ENCODE results near the gene EYA2. TPM values are rescaled to one million over a fixed set of nuclear protein-coding genes. Genes with fewer than 3 reads are reported as not detected.
"Not testable (repeated sequence)": the region's sequence is repeated elsewhere in the genome, so short reads cannot be mapped to it uniquely, and the experiment has no call there.

EYA2 gene
- total and polyA plus RNA-seq, 2 donors = 11.1 to 28.5 TPM

GRCh38 chr20:47165376-47165865, 270.8 kb downstream of the EYA2 start:
- no peaks in the 10 kb centered on the region for H3K27me3 ChIP-seq (ENCODE audit: control insufficient read depth in 2 of 2, insufficient read depth in 1 of 2, low read length in 1 of 2)
- no peaks in the 10 kb centered on the region for H3K9me3 ChIP-seq (ENCODE audit: control insufficient read depth in 2 of 2, insufficient read depth in 1 of 2, low read length in 1 of 2)
- WGBS = 92% methylated on average over 4 of the region's 4 CpGs

GRCh38 chr20:47167846-47168245, 273.2 kb downstream of the EYA2 start:
- H3K4me1 ChIP-seq (ENCODE audit: control insufficient read depth in 2 of 2, insufficient read depth in 2 of 2, low read length in 2 of 2) = no peaks in the 10 kb centered on the region
- 87% methylated on average over 9 of the region's 9 CpGs for WGBS
- DNase-seq (ENCODE audit: low read depth in 6 of 9, low spot score in 9 of 9) = no peak
- no peaks in the 10 kb centered on the region for H3K36me3 ChIP-seq (ENCODE audit: control insufficient read depth in 2 of 2, insufficient read depth in 2 of 2, low read length in 1 of 2)
- H3K27ac ChIP-seq (ENCODE audit: low read depth in 1 of 2, low read length in 1 of 2) = no peak overlapping the region
- H3K4me3 ChIP-seq (ENCODE audit: low read length in 2 of 2) = no peak overlapping the region
- H3K9me3 ChIP-seq (ENCODE audit: control insufficient read depth in 2 of 2, insufficient read depth in 1 of 2, low read length in 1 of 2) = no peaks in the 10 kb centered on the region
- no peaks in the 10 kb centered on the region for H3K27me3 ChIP-seq (ENCODE audit: control insufficient read depth in 2 of 2, insufficient read depth in 1 of 2, low read length in 1 of 2)

More at GRCh38 chr20:47165376-47165865, 270.8 kb downstream of the EYA2 start:
- no peaks in the 10 kb centered on the region for H3K4me1 ChIP-seq (ENCODE audit: control insufficient read depth in 2 of 2, insufficient read depth in 2 of 2, low read length in 2 of 2)
- DNase-seq (ENCODE audit: low read depth in 6 of 9, low spot score in 9 of 9) = no peak
- no peak overlapping the region for H3K27ac ChIP-seq (ENCODE audit: low read depth in 1 of 2, low read length in 1 of 2)
- no peak overlapping the region for H3K4me3 ChIP-seq (ENCODE audit: low read length in 2 of 2)
- no peaks in the 10 kb centered on the region for H3K36me3 ChIP-seq (ENCODE audit: control insufficient read depth in 2 of 2, insufficient read depth in 2 of 2, low read length in 1 of 2)

GRCh38 chr20:47172579-47172978, 277.9 kb downstream of the EYA2 start:
- H3K36me3 ChIP-seq (ENCODE audit: control insufficient read depth in 2 of 2, insufficient read depth in 2 of 2, low read length in 1 of 2) = no peaks in the 10 kb centered on the region
- 88% methylated on average over 16 of the region's 16 CpGs for WGBS

GRCh38 chr20:47173596-47174216, 279.1 kb downstream of the EYA2 start:
- Histone ChIP-seq H3K27ac (ENCODE audit: low read depth in 1 of 2, low read length in 1 of 2) (no peak overlapping the region), H3K36me3 (ENCODE audit: control insufficient read depth in 2 of 2, insufficient read depth in 2 of 2, low read length in 1 of 2) (no peaks in the 10 kb centered on the region), H3K27me3 (ENCODE audit: control insufficient read depth in 2 of 2, insufficient read depth in 1 of 2, low read length in 1 of 2) (no peaks in the 10 kb centered on the region), H3K4me3 (ENCODE audit: low read length in 2 of 2) (no peak overlapping the region), H3K4me1 (ENCODE audit: control insufficient read depth in 2 of 2, insufficient read depth in 2 of 2, low read length in 2 of 2) (no peaks in the 10 kb centered on the region), H3K9me3 (ENCODE audit: control insufficient read depth in 2 of 2, insufficient read depth in 1 of 2, low read length in 1 of 2) (no peaks in the 10 kb centered on the region)
- 92% methylated on average over 6 of the region's 6 CpGs for WGBS
- DNase-seq (ENCODE audit: low read depth in 6 of 9, low spot score in 9 of 9) = no peak

More at GRCh38 chr20:47172579-47172978, 277.9 kb downstream of the EYA2 start:
- Histone ChIP-seq H3K4me3 (ENCODE audit: low read length in 2 of 2) (no peak overlapping the region), H3K9me3 (ENCODE audit: control insufficient read depth in 2 of 2, insufficient read depth in 1 of 2, low read length in 1 of 2) (no peaks in the 10 kb centered on the region), H3K27me3 (ENCODE audit: control insufficient read depth in 2 of 2, insufficient read depth in 1 of 2, low read length in 1 of 2) (no peaks in the 10 kb centered on the region), H3K27ac (ENCODE audit: low read depth in 1 of 2, low read length in 1 of 2) (no peak overlapping the region), H3K4me1 (ENCODE audit: control insufficient read depth in 2 of 2, insufficient read depth in 2 of 2, low read length in 2 of 2) (no peaks in the 10 kb centered on the region)
- no peak for DNase-seq (ENCODE audit: low read depth in 6 of 9, low spot score in 9 of 9)

- DNase-seq (ENCODE audit: low read depth in 6 of 9, low spot score in 9 of 9) = no peak
- no peaks in the 10 kb centered on the region for H3K36me3 ChIP-seq (ENCODE audit: control insufficient read depth in 2 of 2, insufficient read depth in 2 of 2, low read length in 1 of 2)
- no peak overlapping the region for H3K4me3 ChIP-seq (ENCODE audit: low read length in 2 of 2)
- no peaks in the 10 kb centered on the region for H3K9me3 ChIP-seq (ENCODE audit: control insufficient read depth in 2 of 2, insufficient read depth in 1 of 2, low read length in 1 of 2)
- WGBS = 91% methylated on average over 21 of the region's 21 CpGs
- H3K4me1 ChIP-seq (ENCODE audit: control insufficient read depth in 2 of 2, insufficient read depth in 2 of 2, low read length in 2 of 2) = no peaks in the 10 kb centered on the region
- H3K27me3 ChIP-seq (ENCODE audit: control insufficient read depth in 2 of 2, insufficient read depth in 1 of 2, low read length in 1 of 2) = no peaks in the 10 kb centered on the region
- no peak overlapping the region for H3K27ac ChIP-seq (ENCODE audit: low read depth in 1 of 2, low read length in 1 of 2)
Observed at GRCh38 chr20:47174456-47175243, 280.0 kb downstream of the EYA2 start.

GRCh38 chr20:47175493-47175892, 280.9 kb downstream of the EYA2 start:
- DNase-seq (ENCODE audit: low read depth in 6 of 9, low spot score in 9 of 9) = no peak
- H3K27ac ChIP-seq (ENCODE audit: low read depth in 1 of 2, low read length in 1 of 2) = no peak overlapping the region
- H3K4me1 ChIP-seq (ENCODE audit: control insufficient read depth in 2 of 2, insufficient read depth in 2 of 2, low read length in 2 of 2) = no peaks in the 10 kb centered on the region
- no peak overlapping the region for H3K4me3 ChIP-seq (ENCODE audit: low read length in 2 of 2)
- no peaks in the 10 kb centered on the region for H3K36me3 ChIP-seq (ENCODE audit: control insufficient read depth in 2 of 2, insufficient read depth in 2 of 2, low read length in 1 of 2)
- no peaks in the 10 kb centered on the region for H3K27me3 ChIP-seq (ENCODE audit: control insufficient read depth in 2 of 2, insufficient read depth in 1 of 2, low read length in 1 of 2)
- 33% methylated on average over 6 of the region's 6 CpGs for WGBS
- H3K9me3 ChIP-seq (ENCODE audit: control insufficient read depth in 2 of 2, insufficient read depth in 1 of 2, low read length in 1 of 2) = no peaks in the 10 kb centered on the region

GRCh38 chr20:47176217-47176616, 281.6 kb downstream of the EYA2 start:
- H3K27me3 ChIP-seq (ENCODE audit: control insufficient read depth in 2 of 2, insufficient read depth in 1 of 2, low read length in 1 of 2); H3K4me3 ChIP-seq (ENCODE audit: low read length in 2 of 2); DNase-seq (ENCODE audit: low read depth in 6 of 9, low spot score in 9 of 9); H3K4me1 ChIP-seq (ENCODE audit: control insufficient read depth in 2 of 2, insufficient read depth in 2 of 2, low read length in 2 of 2); H3K9me3 ChIP-seq (ENCODE audit: control insufficient read depth in 2 of 2, insufficient read depth in 1 of 2, low read length in 1 of 2); H3K36me3 ChIP-seq (ENCODE audit: control insufficient read depth in 2 of 2, insufficient read depth in 2 of 2, low read length in 1 of 2); H3K27ac ChIP-seq (ENCODE audit: low read depth in 1 of 2, low read length in 1 of 2): not testable (repeated sequence)
- WGBS = 77% methylated on average over 5 of the region's 5 CpGs

- Histone ChIP-seq H3K4me1 (ENCODE audit: control insufficient read depth in 2 of 2, insufficient read depth in 2 of 2, low read length in 2 of 2) (no peaks in the 10 kb centered on the region), H3K27ac (ENCODE audit: low read depth in 1 of 2, low read length in 1 of 2) (no peak overlapping the region), H3K9me3 (ENCODE audit: control insufficient read depth in 2 of 2, insufficient read depth in 1 of 2, low read length in 1 of 2) (no peaks in the 10 kb centered on the region), H3K4me3 (ENCODE audit: low read length in 2 of 2) (no peak overlapping the region), H3K27me3 (ENCODE audit: control insufficient read depth in 2 of 2, insufficient read depth in 1 of 2, low read length in 1 of 2) (no peaks in the 10 kb centered on the region), H3K36me3 (ENCODE audit: control insufficient read depth in 2 of 2, insufficient read depth in 2 of 2, low read length in 1 of 2) (no peaks in the 10 kb centered on the region)
- 66% methylated on average over 3 of the region's 3 CpGs for WGBS
- DNase-seq (ENCODE audit: low read depth in 6 of 9, low spot score in 9 of 9) = no peak
Observed at GRCh38 chr20:47178277-47178676, 283.6 kb downstream of the EYA2 start.

- H3K27ac ChIP-seq (ENCODE audit: low read depth in 1 of 2, low read length in 1 of 2) = no peak overlapping the region
- DNase-seq (ENCODE audit: low read depth in 6 of 9, low spot score in 9 of 9) = no peak
- no peaks in the 10 kb centered on the region for H3K4me1 ChIP-seq (ENCODE audit: control insufficient read depth in 2 of 2, insufficient read depth in 2 of 2, low read length in 2 of 2)
- no peaks in the 10 kb centered on the region for H3K27me3 ChIP-seq (ENCODE audit: control insufficient read depth in 2 of 2, insufficient read depth in 1 of 2, low read length in 1 of 2)
- 79% methylated on average over 1 of the region's 1 CpG for WGBS
- no peaks in the 10 kb centered on the region for H3K36me3 ChIP-seq (ENCODE audit: control insufficient read depth in 2 of 2, insufficient read depth in 2 of 2, low read length in 1 of 2)
- H3K4me3 ChIP-seq (ENCODE audit: low read length in 2 of 2) = no peak overlapping the region
- H3K9me3 ChIP-seq (ENCODE audit: control insufficient read depth in 2 of 2, insufficient read depth in 1 of 2, low read length in 1 of 2) = no peaks in the 10 kb centered on the region
Observed at GRCh38 chr20:47178851-47179250, 284.2 kb downstream of the EYA2 start.

All from thymus (tissue), 11 donors.